Activated CD4-positive, alpha-beta T cell treated with anti-CD3 and anti-CD28 coated beads, Interleukin-2, amount 50 U/mL, for 4 hours (primary cell): ENCODE measurements around the gene PPP4R4.
"Not testable (repeated sequence)": the region's sequence is repeated elsewhere in the genome, so short reads cannot be mapped to it uniquely, and the experiment has no call there.

Source experiments
- DNase-seq, 2 experiments: peaks; one replicate each; pipeline ENCODE4 v3.0.0-alpha.2; 2020

The PPP4R4 gene

GRCh38 chr14:94180655-94181271 is 6.6 kb downstream of the PPP4R4 start:
- DNase-seq = no peak

DNA sequence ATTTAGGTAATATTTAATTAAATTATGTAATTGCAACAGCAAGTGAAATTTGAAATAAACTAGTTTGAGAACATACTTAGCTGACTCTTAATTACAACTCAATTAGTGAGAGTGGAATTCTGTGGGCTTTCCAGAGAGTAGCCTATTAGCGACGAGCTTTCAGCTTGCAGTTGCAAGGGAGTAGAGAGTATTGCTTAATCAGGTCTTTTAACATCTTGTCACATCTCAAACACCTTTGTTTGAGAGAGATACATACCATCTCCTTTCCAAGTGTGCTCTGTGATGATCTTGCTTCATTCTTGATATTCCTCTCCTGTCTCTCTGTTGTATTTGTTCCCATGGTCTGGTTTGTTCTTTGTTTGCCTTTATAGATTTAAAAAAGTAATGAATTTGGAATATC is 7.7 kb downstream of the PPP4R4 start:
- no peak for DNase-seq

- DNase-seq = no peak
These were observed 18.4 kb downstream of the PPP4R4 start for GRCh38 chr14:94192536-94192935.

- no peak for DNase-seq
These were observed 19.7 kb downstream of the PPP4R4 start for GRCh38 chr14:94193776-94194175.

GRCh38 chr14:94196057-94196456 is 21.9 kb downstream of the PPP4R4 start:
- DNase-seq = no peak

- no peak for DNase-seq
These were observed 29.5 kb downstream of the PPP4R4 start for GRCh38 chr14:94203473-94204210.

DNA sequence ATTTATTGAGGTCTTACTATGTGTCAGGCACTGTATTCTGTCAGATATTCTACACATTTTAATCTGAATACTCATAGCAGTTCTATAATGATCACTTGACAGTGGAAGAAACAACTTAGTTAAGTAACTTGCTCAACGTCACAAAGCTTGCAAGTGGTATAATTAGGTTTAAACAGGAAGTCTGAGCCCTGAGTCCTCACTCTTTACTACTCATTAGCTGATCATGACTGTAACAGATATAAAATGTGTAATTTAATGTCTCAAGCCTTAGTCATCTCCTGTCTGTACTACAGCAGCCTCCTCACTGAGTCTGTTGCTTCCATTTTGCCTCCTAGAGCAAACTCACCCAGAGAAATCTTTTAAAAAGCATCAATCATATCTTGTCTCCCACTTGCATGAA is 38.9 kb downstream of the PPP4R4 start:
- no peak for DNase-seq

DNA sequence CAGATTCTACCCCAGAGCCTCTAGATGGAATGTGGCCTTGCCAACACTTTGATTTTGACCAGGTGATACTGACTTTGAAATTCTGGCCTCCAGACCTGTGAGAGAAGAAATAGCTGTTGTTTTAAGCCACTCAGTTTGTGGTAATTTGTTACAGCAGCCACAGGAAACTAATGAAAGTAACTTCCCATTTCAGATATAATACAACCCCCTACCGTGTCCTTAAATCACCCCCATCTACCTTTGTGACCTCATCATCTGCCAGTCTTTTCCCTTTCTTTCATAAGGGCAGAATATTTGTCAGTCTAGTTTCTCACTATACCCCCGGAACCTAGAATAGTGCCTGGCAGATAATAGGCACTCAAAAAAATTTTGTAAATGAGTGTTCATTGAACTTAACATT is 39.6 kb downstream of the PPP4R4 start:
- DNase-seq = no peak

GRCh38 chr14:94217116-94217515 is 43.0 kb downstream of the PPP4R4 start:
- DNase-seq = no peak

GRCh38 chr14:94218198-94218886 is 44.2 kb downstream of the PPP4R4 start:
- DNase-seq = not testable (repeated sequence)

DNA sequence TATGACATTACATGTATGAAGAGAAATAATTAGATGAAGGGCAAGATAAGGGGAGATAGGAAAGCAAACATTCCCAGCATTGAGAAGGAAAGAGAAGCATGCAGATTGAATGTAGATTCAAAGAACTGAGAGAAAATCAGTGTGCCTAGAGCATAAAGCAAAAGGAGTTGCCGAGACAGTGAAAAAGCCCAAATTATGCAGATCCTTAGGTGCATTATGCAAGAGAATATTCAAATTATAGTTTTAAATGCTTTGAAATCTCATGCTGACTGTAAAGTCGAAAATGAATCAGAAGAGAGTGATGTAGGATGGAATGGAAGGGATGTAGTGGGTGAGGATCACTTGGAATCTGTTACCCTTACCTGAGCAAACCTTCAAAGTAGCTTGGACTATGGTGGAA is 49.9 kb downstream of the PPP4R4 start:
- DNase-seq = no peak

GRCh38 chr14:94225460-94226378 is 51.6 kb downstream of the PPP4R4 start:
- DNase-seq = no peak

DNA sequence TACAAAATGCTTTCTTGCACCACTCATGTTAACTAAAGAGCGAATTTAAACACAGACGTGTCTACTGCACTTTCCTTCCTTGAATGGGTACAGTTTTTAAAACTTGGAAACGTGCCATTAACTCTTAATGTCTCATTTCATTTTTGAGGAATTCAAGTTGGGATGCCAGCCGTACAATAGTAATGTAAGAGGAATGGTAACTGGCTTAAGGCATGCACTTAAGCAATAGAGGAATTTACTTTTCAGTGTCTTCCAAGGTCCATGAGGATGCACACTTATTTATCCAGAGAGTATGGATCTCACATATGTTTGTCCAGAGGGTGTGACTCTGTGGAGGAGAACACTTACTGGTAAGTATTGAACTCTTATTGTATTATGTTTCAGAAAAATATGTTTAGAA is 52.9 kb downstream of the PPP4R4 start:
- no peak for DNase-seq

DNA sequence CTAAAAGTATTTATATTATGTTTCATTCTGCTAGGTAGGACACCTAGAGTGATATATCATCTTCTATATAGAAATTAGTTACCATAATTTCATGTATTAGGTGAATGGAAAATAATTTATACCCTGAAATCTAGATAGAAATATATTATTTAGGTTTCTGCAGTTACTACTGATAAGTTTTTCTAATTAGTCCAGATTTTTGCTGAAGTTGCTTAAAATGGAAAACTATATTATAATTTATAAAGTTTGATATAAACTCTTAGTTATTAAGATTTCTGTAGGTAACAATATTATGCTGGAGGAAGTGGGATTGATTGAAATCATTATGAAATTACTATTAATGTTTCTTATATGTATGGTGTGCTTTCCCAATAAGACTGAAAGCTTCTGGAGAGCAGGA is 62.9 kb downstream of the PPP4R4 start:
- no peak for DNase-seq

DNA sequence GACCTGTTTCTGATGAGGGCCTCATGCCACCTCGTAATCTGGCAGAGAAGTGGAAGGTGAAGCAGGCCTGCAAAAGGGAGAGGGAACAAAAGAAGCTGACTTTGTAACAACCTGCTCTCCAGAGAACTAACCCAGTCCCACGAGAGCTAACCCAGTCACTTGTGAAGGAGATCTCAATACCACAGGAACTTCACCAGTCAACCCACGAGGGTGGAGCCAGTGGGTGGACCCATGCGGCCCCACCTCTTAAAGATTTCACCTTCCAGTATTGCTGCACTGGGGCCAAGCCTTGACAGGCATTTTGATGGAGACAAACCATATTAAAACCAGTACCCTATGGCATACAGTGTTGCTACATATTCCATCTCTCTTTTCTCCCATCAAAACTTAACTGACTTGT is 63.9 kb downstream of the PPP4R4 start:
- no peak for DNase-seq

DNA sequence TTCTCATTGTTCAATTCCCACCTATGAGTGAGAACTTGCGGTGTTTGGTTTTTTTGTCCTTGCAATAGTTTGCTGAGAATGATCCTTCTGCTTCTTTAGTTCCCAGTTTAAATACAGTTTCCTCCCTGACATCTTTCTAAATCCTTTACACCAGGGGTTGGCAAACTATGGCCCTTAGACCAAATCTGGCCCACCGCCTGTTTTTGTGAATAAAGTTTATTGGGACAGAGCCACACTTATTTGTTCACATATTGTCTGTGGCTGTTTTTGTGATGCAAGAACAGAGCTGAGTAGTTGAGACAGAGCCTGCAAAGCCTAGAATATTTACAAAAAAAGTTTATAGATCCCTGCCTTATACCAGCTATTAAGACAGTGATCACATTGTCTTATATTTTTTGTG is 65.3 kb downstream of the PPP4R4 start:
- no peak for DNase-seq

DNA sequence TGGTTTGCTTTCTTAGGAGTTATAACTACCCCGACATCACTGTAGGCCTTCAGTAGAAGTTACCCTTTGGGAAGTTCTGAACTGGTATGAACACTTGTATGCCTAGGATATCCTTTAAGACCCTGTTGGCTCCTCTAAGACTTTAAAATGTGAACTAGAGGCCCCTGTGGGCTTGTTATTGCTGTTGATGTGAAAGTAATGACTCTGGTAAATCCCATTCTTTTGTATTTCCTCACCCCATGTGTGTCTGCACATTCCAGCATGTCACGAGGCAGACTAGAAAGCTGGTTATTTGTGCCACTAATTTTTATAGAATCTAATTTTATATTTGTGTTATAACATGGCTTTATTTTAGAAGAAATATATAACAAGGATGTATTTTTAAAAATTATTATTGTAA is 70.1 kb downstream of the PPP4R4 start:
- no peak for DNase-seq

DNA sequence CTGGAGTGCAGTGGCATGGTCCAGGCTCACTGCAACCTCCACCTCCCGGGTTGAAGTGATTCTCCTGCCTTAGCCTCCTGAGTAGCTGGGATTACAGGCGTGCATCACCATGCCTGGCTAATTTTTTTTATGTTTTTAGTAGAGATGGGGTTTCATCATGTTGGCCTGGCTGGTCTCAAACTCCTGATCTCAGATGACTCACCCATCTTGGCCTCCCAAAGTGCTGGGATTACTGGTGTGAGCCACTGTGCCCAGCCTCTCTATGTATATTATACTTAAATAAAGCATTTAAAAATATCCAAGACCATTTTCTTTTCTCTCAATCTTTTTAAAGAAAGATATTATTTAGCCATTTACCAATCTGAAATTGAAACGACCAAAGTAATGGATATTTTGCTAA is 90.1 kb downstream of the PPP4R4 start:
- DNase-seq = not testable (repeated sequence)

DNA sequence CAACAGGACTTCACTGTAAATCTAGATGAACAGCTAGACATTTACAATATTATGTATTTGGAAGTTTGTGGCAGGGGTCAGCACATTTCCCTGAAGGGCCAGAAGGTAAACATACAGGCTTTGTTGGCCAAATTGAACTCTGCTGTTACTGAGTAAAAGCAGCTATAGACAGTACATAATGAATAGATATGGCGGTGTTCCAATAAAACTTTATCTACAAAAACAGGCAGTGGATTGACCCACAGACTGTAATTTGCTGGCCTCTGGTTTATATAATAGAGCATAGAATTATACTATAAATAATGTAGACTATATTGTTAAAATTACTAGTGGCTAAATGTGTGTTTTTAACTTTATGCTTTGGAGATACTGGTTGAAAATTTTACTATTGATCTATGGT is 93.2 kb downstream of the PPP4R4 start:
- no peak for DNase-seq

DNA sequence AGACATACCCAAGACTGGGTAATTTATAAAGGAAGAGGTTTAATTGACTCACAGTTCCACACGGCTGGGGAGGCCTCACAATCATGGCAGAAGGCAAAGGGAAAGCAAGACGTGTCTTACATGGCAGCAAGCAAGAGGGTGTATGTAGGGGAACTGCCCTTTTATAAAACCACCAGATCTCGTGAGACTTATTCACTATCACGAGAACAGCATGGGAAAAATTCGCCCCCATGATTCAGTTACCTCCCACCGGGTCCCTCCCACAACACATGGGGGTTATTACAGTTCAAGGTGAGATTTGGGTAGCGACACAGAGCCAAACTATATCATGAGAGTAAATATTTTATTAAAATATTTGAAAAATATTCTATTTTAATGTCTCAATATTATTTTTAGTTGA is 94.5 kb downstream of the PPP4R4 start:
- DNase-seq = not testable (repeated sequence)

DNA sequence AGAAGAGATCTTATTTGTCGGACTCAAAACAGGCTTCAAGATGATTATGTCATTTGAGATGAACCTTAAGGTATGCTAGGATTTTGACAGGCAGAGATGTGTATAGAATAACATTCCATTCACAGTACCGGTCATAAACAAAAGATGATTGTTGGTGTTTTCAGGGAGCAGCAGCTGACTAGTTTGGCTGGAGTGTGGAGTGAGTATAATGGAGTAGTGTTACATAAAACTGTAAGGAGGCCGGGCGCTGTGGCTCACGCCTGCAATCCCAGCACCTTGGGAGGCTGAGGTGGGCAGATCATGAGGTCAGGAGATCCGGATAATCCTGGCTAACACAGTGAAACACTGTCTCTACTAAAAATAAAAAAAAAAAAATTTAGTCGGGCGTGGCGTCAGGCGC is 95.0 kb downstream of the PPP4R4 start:
- no peak for DNase-seq

DNA sequence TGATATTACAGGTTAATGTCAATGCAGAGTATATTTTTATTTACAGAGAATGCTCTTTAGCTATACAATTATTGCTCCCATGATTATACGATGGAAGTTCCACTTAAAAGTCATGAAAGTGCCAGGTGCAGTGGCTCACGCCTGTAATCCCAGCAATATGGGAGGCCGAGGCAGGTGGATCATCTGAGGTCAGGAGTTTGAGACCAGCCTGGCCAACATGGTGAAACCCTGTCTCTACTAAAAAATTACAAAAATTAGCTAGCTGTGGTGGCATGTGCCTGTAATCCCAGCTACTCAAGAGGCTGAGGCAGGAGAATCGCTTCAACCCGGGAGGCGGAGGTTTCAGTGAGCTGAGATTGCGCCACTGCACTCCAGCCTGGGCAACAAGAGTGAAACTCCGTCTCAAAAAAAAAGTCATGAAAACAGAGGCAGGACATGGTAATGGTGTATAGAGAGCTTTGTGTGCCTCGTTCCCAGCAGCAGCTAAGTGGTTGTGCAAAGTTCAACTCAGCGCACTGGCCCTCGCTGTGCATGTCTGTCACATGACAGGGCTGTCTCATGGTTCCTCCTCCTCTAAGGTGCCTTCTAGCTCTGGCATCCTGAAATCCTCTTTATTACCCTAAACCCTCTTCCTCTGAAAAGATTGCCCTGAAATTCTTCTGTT is 102.9 kb downstream of the PPP4R4 start:
- not testable (repeated sequence) for DNase-seq

DNA sequence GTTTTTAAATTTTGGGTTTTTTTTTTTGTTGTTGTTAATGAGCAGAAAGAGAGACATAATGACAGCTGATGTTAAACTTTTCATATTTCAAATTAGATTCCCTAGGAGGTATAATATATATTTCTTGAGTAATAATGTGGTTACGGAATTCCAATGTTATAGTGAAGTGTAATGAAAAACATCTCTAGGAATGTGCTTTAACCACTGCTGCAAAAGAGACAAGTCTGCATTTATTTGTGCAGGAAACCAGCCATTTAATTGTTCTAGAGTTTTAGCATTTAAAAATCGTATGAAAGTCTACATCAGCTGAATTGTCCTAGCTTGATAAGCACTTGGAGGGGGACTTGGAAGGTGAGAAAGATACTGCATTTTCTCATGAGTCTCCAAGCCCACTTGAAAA is 104.6 kb downstream of the PPP4R4 start:
- DNase-seq = no peak
